Fibroblast of peridontal ligament (primary cell): ENCODE results near the gene SUSD3.
"Not testable (repeated sequence)": the region's sequence is repeated elsewhere in the genome, so short reads cannot be mapped to it uniquely, and the experiment has no call there.

Experiments
- DNase-seq: peaks from one replicate; pipeline ENCODE4 v3.0.0-alpha.2; 2010; ENCODE audit errors: extremely low read depth

The SUSD3 gene

DNA sequence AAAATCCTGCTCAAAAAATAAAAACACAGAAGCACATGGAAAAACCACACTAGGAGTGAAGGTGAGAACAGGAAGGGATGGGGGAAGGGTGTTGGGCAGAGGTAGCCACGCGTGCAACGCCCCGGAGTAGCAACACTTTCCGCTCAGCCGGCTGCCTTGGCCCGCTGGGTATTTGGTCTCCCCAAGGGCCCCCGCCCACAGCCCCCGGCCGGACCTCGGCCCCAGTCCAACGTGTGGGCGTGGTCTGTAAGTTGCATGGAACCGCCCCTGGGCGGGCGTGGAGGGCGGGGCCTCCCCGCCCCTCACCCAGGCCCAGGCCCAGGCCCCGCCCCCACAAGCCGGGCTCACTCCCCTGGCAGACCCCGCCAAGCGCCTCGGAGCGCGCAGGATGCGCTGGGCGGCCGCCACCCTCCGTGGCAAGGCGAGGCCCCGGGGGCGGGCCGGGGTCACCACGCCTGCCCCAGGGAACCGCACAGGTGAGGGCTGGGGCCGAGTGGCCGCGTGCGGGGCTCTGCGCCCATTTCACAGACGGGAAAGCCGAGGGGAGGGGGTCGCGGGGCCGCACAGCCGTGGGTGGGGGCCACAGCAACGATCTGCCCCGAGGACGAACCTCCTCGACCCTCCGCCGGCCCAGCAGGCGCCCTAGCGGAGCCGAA lies at the start of gene SUSD3:
Gene SUSD3, plus strand, starts transcription at position 347 of the 656 bp plus-strand sequence. Its CDS starts 42 bp downstream, at position 389.
- DNase-seq, result no peak

GRCh38 chr9:93009337-93010015 lies 49.0 kb upstream of the SUSD3 start:
- no peak for DNase-seq

DNA sequence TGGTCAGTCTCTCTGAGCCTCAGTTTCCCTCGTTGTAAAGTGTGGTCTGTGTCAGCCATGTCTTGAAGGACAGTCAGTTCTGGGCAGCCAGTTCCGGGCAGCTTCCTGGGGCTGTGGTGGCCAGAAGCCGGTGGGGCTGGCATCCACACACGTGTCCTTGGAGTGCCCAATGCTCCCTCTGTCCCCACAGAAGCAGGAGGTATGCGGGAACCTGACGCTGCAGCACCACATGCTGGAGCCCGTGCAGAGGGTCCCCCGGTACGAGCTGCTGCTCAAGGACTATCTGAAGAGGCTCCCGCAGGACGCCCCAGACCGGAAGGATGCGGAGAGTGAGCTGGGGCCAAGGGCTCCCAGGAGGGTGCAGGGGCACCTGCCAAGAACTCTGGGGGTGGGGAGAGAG lies 48.4 kb upstream of the SUSD3 start:
- no peak for DNase-seq

DNA sequence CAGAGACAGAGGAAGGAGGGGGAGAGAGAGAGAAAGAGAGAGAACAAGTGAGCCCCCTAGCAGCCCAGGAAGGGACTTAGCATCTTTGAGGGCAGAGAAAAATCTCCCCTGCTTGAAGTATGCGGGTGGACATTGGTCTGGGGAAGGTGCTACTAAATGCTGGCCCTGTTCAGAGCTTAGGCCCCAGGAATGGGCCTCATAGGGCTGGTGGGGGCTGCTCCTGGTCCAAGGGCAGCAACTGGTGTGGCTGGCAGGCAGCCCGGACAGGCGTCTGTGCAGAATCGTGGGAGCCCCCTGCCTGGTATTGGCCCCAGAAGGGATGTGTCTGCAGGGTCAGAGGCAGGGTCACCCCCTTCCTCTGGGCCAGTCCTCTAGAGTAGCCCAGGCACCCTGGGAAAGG lies 47.8 kb upstream of the SUSD3 start:
- no peak for DNase-seq

GRCh38 chr9:93011114-93011513 lies 47.4 kb upstream of the SUSD3 start:
- no peak for DNase-seq

GRCh38 chr9:93012963-93013855 lies 45.3 kb upstream of the SUSD3 start:
- no peak for DNase-seq

DNA sequence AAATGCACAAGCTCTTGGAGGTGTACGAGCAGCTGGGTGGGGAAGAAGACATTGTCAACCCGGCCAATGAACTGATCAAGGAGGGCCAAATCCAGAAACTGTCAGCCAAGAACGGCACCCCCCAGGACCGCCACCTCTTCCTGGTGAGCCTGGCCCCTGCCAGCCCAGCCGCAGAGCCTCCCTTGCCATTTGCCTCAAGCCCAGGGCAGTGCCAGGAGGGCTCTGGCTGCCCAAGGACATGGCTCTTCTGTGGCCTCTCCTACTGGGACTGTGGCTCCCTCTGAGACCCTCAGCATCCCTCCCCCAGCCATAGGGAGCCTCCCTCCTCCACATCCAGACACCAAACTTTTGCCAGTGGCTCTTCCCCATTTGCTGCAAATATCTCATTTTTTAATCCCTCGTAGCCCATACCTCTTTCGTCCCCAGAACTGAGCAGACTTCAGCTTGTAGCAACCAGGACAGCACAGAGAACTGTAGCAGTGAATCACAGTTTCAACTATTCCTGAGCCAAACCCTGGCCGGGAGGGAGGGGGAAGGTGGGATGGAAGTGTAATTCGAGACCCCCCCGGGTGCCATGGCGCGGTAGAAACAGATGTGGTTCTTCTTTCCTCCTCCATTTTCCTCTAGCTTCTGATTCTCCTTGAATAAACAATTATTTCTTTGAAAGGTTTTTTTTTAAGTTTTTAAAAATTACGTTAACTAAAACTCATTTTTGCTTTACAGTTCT lies 44.5 kb upstream of the SUSD3 start:
- no peak for DNase-seq

- DNase-seq, result not testable (repeated sequence)
Observed at GRCh38 chr9:93015190-93015589, 43.3 kb upstream of the SUSD3 start.

GRCh38 chr9:93017621-93018020 lies 40.9 kb upstream of the SUSD3 start:
- DNase-seq, result no peak

GRCh38 chr9:93020151-93020550 lies 38.4 kb upstream of the SUSD3 start:
- DNase-seq, result no peak

GRCh38 chr9:93020771-93021670 lies 37.5 kb upstream of the SUSD3 start:
- DNase-seq, result no peak

- DNase-seq, result no peak
Observed at GRCh38 chr9:93022066-93022465, 36.4 kb upstream of the SUSD3 start.

- DNase-seq, result no peak
Observed at GRCh38 chr9:93022721-93023520, 35.6 kb upstream of the SUSD3 start.

DNA sequence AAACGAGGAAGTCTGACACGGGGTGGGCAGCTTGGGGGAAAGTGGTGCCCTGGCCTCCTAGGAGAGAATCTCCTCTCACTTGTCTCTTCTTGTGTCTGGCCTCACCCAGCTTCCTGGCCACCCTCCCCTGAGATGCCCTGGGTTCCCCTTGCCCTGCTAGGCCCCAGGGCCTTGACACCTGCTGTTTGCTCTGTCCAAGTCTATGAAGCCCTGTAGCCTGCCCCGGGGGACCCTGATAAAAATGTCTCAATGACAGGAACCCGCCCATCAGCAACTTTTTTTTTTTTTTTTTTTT lies 35.0 kb upstream of the SUSD3 start:
- DNase-seq, result no peak

DNA sequence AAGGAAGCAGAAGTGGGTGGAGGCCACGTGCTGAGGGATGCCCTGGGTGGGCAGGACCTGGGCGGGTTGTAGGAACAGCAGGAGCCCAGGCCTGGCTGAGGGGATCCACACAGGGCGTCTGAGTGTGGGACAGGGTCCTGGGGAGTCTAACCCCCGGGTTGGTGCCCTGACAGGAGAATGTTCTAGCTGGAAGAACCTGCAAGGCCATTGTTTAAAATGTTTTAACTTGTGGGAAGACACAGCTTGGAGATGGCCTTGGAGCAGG lies 33.9 kb upstream of the SUSD3 start:
- no peak for DNase-seq

- DNase-seq, result no peak
Observed at GRCh38 chr9:93024986-93025630, 33.4 kb upstream of the SUSD3 start.

DNA sequence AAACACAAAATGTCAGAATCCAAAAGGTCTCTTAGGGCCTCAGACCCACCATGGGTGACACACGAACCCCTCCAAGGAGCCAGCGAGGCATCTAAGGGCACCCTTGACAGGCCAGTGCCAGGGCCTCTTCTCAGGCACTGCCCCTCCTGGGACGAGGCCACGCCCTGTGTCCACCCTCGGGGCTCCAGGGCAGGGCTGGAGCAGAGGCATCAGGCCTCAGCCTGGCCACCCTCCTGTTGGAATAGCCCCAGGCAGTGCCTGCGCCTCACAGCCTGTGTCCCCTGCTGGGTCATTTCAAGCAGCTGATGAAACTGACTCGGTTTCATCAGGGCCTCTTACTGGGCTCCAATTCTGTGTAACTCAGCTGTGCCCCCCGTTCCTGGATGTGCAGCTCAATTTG lies 32.8 kb upstream of the SUSD3 start:
- no peak for DNase-seq

- DNase-seq, result no peak
Observed at GRCh38 chr9:93026640-93027039, 31.9 kb upstream of the SUSD3 start.

DNA sequence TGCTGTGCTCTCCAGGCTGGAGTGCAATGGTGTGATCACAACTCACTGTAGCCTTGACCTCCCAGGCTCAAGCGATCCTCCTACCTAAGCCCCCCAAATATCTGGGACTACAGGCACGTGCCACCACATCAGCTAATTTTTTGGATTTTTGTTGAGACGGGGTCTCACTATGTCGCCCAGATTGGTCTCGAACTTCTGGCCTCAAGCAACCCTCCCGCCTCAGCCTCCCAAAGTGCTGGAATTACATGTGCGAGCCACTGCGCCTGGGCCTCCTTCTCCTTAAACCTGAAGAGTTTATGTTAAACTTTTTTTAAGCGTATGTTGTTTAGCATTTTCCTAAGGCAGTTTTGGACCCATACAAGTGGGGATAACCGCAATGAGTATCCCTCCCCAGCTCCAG lies 30.8 kb upstream of the SUSD3 start:
- no peak for DNase-seq

- DNase-seq, result no peak
Observed at GRCh38 chr9:93028448-93029006, 30.0 kb upstream of the SUSD3 start.
